Gastroesophageal sphincter (tissue), 4 donors: ENCODE results near the gene NAA38. TPM values are rescaled to one million over a fixed set of nuclear protein-coding genes. Genes with fewer than 3 reads are reported as not detected.

Experiments used
- ATAC-seq: fragments of 150-250 bp; one replicate; pipeline ENCODE4 v1.9.1; 2016; ENCODE audit warnings: mild to moderate bottlenecking, moderate library complexity
- H3K27ac ChIP-seq, 4 donors: fragments of 200-600 bp; sonication (generic) in 3 of 4; 1 replicate in 3 of 4; 2 replicates in 1 of 4; pipeline ENCODE4 v1.5.1; 2016 to 2019
- H3K27me3 ChIP-seq: fragments of 200-600 bp; sonication (generic); one replicate; pipeline ENCODE4 v1.5.1; 2019
- H3K36me3 ChIP-seq, 2 donors: fragments of 200-600 bp; sonication (generic); one replicate each; pipeline ENCODE4 v1.5.1; 2019; ENCODE audit warnings: control low read depth in 1 of 2
- H3K4me1 ChIP-seq, 3 donors: fragments of 200-600 bp; sonication (generic); 1 replicate in 2 of 3; 2 replicates in 1 of 3; pipeline ENCODE4 v1.5.1; 2016 to 2019; ENCODE audit warnings: control low read depth in 2 of 3
- H3K4me3 ChIP-seq, 2 donors: fragments of 200-600 bp; sonication (generic); one replicate each; pipeline ENCODE4 v1.5.1; 2019; ENCODE audit warnings: mild to moderate bottlenecking in 1 of 2, moderate library complexity in 1 of 2
- H3K9me3 ChIP-seq, 3 donors: fragments of 200-600 bp; sonication (generic); one replicate each; pipeline ENCODE4 v1.5.1; 2017 to 2019; ENCODE audit warnings: control low read depth in 2 of 3
- CTCF ChIP-seq, 4 experiments: fragments of 200-600 bp in 2 of 4; fragments of 450-650 bp in 2 of 4; sonication (generic) in 1 of 4; IDR thresholded peaks; one replicate each; pipeline ENCODE4 v1.5.1; 2017 to 2019; ENCODE audit warnings: antibody characterized with exemption in 4 of 4, mild to moderate bottlenecking in 2 of 4, moderate library complexity in 2 of 4
- EP300 ChIP-seq: sonication (generic); formaldehyde crosslinking; IDR thresholded peaks from one replicate; pipeline ENCODE4 v1.6.1; 2017; ENCODE audit warnings: antibody characterized with exemption, mild to moderate bottlenecking
- POLR2A ChIP-seq, 2 donors: fragments of 450-650 bp; IDR thresholded peaks; one replicate each; pipeline ENCODE4 v1.6.1; 2017; ENCODE audit warnings: antibody characterized with exemption in 2 of 2, mild to moderate bottlenecking in 2 of 2, moderate library complexity in 1 of 2
- POLR2AphosphoS5 ChIP-seq: sonication (generic); formaldehyde crosslinking; IDR thresholded peaks from one replicate; pipeline ENCODE4 v1.6.1; 2017; ENCODE audit warnings: antibody characterized with exemption
- WGBS, 2 donors: methylation state at CpG; one replicate each; pipeline ENCODE4 v1.1.5; 2018; ENCODE audit warnings: low coverage in 1 of 2; 5-methylcytosine and 5-hydroxymethylcytosine counted together
- total RNA-seq, 4 donors: library from RNA; depleted of rRNA; stranded (reverse); fragments of >200 nt; gene quantifications; one replicate each; pipeline ENCODE4 v1.1.0, GENCODE V29; 2016

Gene NAA38
- total RNA-seq, 4 donors from 2014 or later = 60.5 to 84.7 (median 69.8) TPM

GRCh38 chr17:7852262-7852670, 5.1 kb downstream of the NAA38 start:
- peak overlapping the region in 3 of 4 donors; percentile 14 to 65 (median 54) for H3K27ac ChIP-seq
- H3K4me3 ChIP-seq = no peak overlapping the region
- peaks cover 0 to 70% of the 10 kb centered on the region in 2 donors for H3K36me3 ChIP-seq

GRCh38 chr17:7851438-7852261, 5.7 kb downstream of the NAA38 start:
- 0% methylated on average over 1 of the region's 60 CpGs; no CpG with 5 or more reads in 1 of the 2 donors for whole genome bisulfite sequencing, 2 donors
- peaks cover 3 to 45% (median 20%) of the 10 kb centered on the region in 3 donors for H3K4me1 ChIP-seq
- H3K27me3 ChIP-seq = no peaks in the 10 kb centered on the region
- ATAC-seq = peak; percentile 81
- peak overlapping the region in 3 of 4 donors; percentile 30 to 65 (median 54) for H3K27ac ChIP-seq
- peak overlapping the region in 1 of 2 donors; percentile 19 for H3K4me3 ChIP-seq
- no peaks in the 10 kb centered on the region for H3K9me3 ChIP-seq
- peaks cover 0 to 76% of the 10 kb centered on the region in 2 donors for H3K36me3 ChIP-seq
- peak in 3 of 4 experiments; percentile 99 for TF ChIP-seq CTCF (IDR thresholded peaks at IDR 0.05)
- TF ChIP-seq POLR2AphosphoS5 = peak; percentile 66
- no peak for TF ChIP-seq POLR2A (IDR thresholded peaks at IDR 0.05)
- no peak for TF ChIP-seq EP300

More at GRCh38 chr17:7852262-7852670, 5.1 kb downstream of the NAA38 start:
- no peak for ATAC-seq
- no peaks in the 10 kb centered on the region for H3K9me3 ChIP-seq
- 75 to 79% methylated on average over 4 to 11 of the region's 20 CpGs for WGBS, 2 donors
- TF ChIP-seq CTCF (IDR thresholded peaks at IDR 0.05) = no peak
- TF ChIP-seq POLR2A (IDR thresholded peaks at IDR 0.05) = no peak
- no peak for TF ChIP-seq POLR2AphosphoS5
- TF ChIP-seq EP300 = no peak
- no peaks in the 10 kb centered on the region for H3K27me3 ChIP-seq
- H3K4me1 ChIP-seq = peaks cover 3 to 49% (median 20%) of the 10 kb centered on the region in 3 donors

GRCh38 chr17:7850701-7851437, 6.5 kb downstream of the NAA38 start:
- Histone ChIP-seq H3K4me1 (peaks cover 0 to 41% (median 12%) of the 10 kb centered on the region in 3 donors), H3K9me3 (no peaks in the 10 kb centered on the region), H3K27me3 (no peaks in the 10 kb centered on the region), H3K4me3 (no peak overlapping the region), H3K27ac (peak overlapping the region in 3 of 4 donors; percentile 30 to 65 (median 54)), H3K36me3 (peaks cover 0 to 84% of the 10 kb centered on the region in 2 donors)
- TF ChIP-seq EP300 (no peak), POLR2AphosphoS5 (no peak), CTCF (IDR thresholded peaks at IDR 0.05) (no peak), POLR2A (IDR thresholded peaks at IDR 0.05) (no peak)
- WGBS, 2 donors = 100% methylated on average over 2 of the region's 17 CpGs; no CpG with 5 or more reads in 1 of the 2 donors
- ATAC-seq = no peak

GRCh38 chr17:7849751-7850504, 7.4 kb downstream of the NAA38 start:
- Histone ChIP-seq H3K4me1 (peaks cover 4 to 41% (median 12%) of the 10 kb centered on the region in 3 donors), H3K27ac (peak overlapping the region in 1 of 4 donors; percentile 17), H3K27me3 (no peaks in the 10 kb centered on the region), H3K36me3 (peaks cover 0 to 91% of the 10 kb centered on the region in 2 donors), H3K4me3 (no peak overlapping the region), H3K9me3 (no peaks in the 10 kb centered on the region)
- WGBS, 2 donors = 100% methylated on average over 1 of the region's 12 CpGs
- TF ChIP-seq POLR2A (IDR thresholded peaks at IDR 0.05) = no peak
- TF ChIP-seq EP300 = no peak
- no peak for TF ChIP-seq CTCF (IDR thresholded peaks at IDR 0.05)
- TF ChIP-seq POLR2AphosphoS5 = no peak
- ATAC-seq = no peak
